ENCODE measurements around the gene ZDHHC6.

DNA sequence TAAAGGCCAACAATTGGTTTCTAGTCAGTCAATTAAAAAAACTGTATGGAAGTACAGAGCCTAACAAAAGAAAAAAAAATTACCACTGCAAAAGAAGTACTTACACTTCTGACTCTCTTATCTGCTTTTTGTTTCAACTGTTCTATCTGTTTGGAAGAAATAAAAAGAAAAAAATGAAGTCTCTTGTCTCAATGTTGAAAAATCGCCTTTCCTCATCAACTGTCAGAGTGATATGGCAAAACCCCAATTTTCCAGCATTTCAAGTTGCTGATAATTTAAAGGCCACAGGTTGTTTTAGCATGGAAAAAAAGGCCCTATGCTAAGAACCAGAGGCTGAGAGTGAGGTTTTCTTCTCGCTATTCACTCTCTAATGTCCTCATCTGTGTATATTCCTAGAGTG lies 13.6 kb downstream of the ZDHHC6 start:
- no peak for TF ChIP-seq POLR2A (IDR thresholded peaks at IDR 0.05)
- TF ChIP-seq POLR2AphosphoS5 (IDR thresholded peaks at IDR 0.05): no peak
- TF ChIP-seq, protein P1, sequence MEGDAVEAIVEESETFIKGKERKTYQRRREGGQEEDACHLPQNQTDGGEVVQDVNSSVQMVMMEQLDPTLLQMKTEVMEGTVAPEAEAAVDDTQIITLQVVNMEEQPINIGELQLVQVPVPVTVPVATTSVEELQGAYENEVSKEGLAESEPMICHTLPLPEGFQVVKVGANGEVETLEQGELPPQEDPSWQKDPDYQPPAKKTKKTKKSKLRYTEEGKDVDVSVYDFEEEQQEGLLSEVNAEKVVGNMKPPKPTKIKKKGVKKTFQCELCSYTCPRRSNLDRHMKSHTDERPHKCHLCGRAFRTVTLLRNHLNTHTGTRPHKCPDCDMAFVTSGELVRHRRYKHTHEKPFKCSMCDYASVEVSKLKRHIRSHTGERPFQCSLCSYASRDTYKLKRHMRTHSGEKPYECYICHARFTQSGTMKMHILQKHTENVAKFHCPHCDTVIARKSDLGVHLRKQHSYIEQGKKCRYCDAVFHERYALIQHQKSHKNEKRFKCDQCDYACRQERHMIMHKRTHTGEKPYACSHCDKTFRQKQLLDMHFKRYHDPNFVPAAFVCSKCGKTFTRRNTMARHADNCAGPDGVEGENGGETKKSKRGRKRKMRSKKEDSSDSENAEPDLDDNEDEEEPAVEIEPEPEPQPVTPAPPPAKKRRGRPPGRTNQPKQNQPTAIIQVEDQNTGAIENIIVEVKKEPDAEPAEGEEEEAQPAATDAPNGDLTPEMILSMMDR (IDR thresholded peaks at IDR 0.05): no peak

Data from prostate gland (tissue), 2 donors.